ENCODE measurements around the gene MYO1D. TPM values are rescaled to one million over a fixed set of nuclear protein-coding genes. Genes with fewer than 3 reads are reported as not detected.

MYO1D gene
- total and polyA plus RNA-seq, 8 donors = 22.0 to 92.8 (median 27.4) TPM

- TF ChIP-seq CTCF (IDR thresholded peaks at IDR 0.05) = no peak
- Histone ChIP-seq H3K9me3 (no peaks in the 10 kb centered on the region), H3K27me3 (no peaks in the 10 kb centered on the region), H3K36me3 (no peaks in the 10 kb centered on the region), H3K27ac (no peak overlapping the region), H3K4me3 (no peak overlapping the region), H3K4me1 (no peaks in the 10 kb centered on the region)
- intact Hi-C loops (cut with DNase I) = no loop called here
- DNase-seq (no peak), ATAC-seq (no peak)
These were observed 16.9 kb downstream of the MYO1D start for GRCh38 chr17:32859857-32860525.

GRCh38 chr17:32855620-32856019, 21.3 kb downstream of the MYO1D start:
- no peak for TF ChIP-seq CTCF (IDR thresholded peaks at IDR 0.05)
- intact Hi-C loops (cut with DNase I) = no loop called here
- no peaks in the 10 kb centered on the region for H3K27me3 ChIP-seq
- no peaks in the 10 kb centered on the region for H3K36me3 ChIP-seq
- H3K27ac ChIP-seq = no peak overlapping the region
- no peak for ATAC-seq
- no peaks in the 10 kb centered on the region for H3K4me1 ChIP-seq
- H3K9me3 ChIP-seq = no peaks in the 10 kb centered on the region
- H3K4me3 ChIP-seq = no peak overlapping the region
- DNase-seq = no peak

- no peak for TF ChIP-seq CTCF (IDR thresholded peaks at IDR 0.05)
- ATAC-seq = no peak
- Histone ChIP-seq H3K27ac (no peak overlapping the region), H3K36me3 (no peaks in the 10 kb centered on the region), H3K4me1 (no peaks in the 10 kb centered on the region), H3K9me3 (no peaks in the 10 kb centered on the region), H3K27me3 (no peaks in the 10 kb centered on the region), H3K4me3 (no peak overlapping the region)
- intact Hi-C loops (cut with DNase I) = no loop called here
- no peak for DNase-seq
These were observed 22.0 kb downstream of the MYO1D start for GRCh38 chr17:32854832-32855389.

GRCh38 chr17:32854207-32854606, 22.7 kb downstream of the MYO1D start:
- Histone ChIP-seq H3K4me3 (no peak overlapping the region), H3K9me3 (no peaks in the 10 kb centered on the region), H3K4me1 (no peaks in the 10 kb centered on the region), H3K36me3 (no peaks in the 10 kb centered on the region), H3K27ac (no peak overlapping the region), H3K27me3 (no peaks in the 10 kb centered on the region)
- intact Hi-C loops (cut with DNase I) = no loop called here
- TF ChIP-seq CTCF (IDR thresholded peaks at IDR 0.05) = no peak
- DNase-seq = no peak
- no peak for ATAC-seq

- Histone ChIP-seq H3K4me3 (no peak overlapping the region), H3K9me3 (no peaks in the 10 kb centered on the region), H3K27me3 (no peaks in the 10 kb centered on the region), H3K27ac (no peak overlapping the region), H3K36me3 (no peaks in the 10 kb centered on the region), H3K4me1 (no peaks in the 10 kb centered on the region)
- intact Hi-C loops (cut with DNase I) = no loop called here
- DNase-seq (no peak), ATAC-seq (no peak)
- TF ChIP-seq CTCF (IDR thresholded peaks at IDR 0.05) = no peak
These were observed 24.1 kb downstream of the MYO1D start for GRCh38 chr17:32852811-32853210.
